Uterus (tissue), 4 donors: ENCODE measurements around the gene BSN. TPM values are rescaled to one million over a fixed set of nuclear protein-coding genes. Genes with fewer than 3 reads are reported as not detected.

Experiments used
- DNase-seq, 2 donors: peaks; one replicate each; pipeline ENCODE4 v3.0.0-alpha.2; 2019 to 2020
- H3K27ac ChIP-seq, 2 donors: fragments of 200-600 bp; sonication (generic); 1 replicate in 1 of 2; 2 replicates in 1 of 2; pipeline ENCODE4 v1.5.1; 2016 to 2018
- H3K27me3 ChIP-seq, 2 donors: fragments of 200-600 bp; sonication (generic); one replicate each; pipeline ENCODE4 v1.5.1; 2018 to 2019; ENCODE audit warnings: control low read depth in 1 of 2
- H3K36me3 ChIP-seq, 2 donors: fragments of 200-600 bp; sonication (generic); one replicate each; pipeline ENCODE4 v1.5.1; 2019; ENCODE audit warnings: control low read depth in 1 of 2
- H3K4me1 ChIP-seq, 2 donors: fragments of 200-600 bp; sonication (generic); one replicate each; pipeline ENCODE4 v1.5.1; 2018 to 2019; ENCODE audit warnings: control low read depth in 1 of 2
- H3K4me3 ChIP-seq, 2 donors: fragments of 200-600 bp; sonication (generic); 1 replicate in 1 of 2; 2 replicates in 1 of 2; pipeline ENCODE4 v1.5.1; 2018 to 2019; ENCODE audit warnings: mild to moderate bottlenecking in 1 of 2
- H3K9me3 ChIP-seq, 2 donors: fragments of 200-600 bp; sonication (generic); one replicate each; pipeline ENCODE4 v1.5.1; 2019; ENCODE audit warnings: control low read depth in 1 of 2
- POLR2A ChIP-seq, 2 donors: fragments of 450-650 bp; IDR thresholded peaks; one replicate each; pipeline ENCODE4 v1.6.1; 2016; ENCODE audit warnings: antibody characterized with exemption in 2 of 2, mild to moderate bottlenecking in 1 of 2, moderate library complexity in 1 of 2
- intact Hi-C: fragments of 100-400 bp; cut with DNase I; formaldehyde crosslinking; loops from one replicate; pipeline ENCODE4 v1.15.1; 2023; ENCODE audit warnings: low total_unique reads
- total RNA-seq, 4 donors: library from RNA; depleted of rRNA in 3 of 4; stranded (reverse); fragments of >200 nt in 3 of 4; gene quantifications; one replicate each; pipeline versions ENCODE4 v1.1.0 to v1.2.4, GENCODE V29; 2014 to 2023
- TF ChIP-seq, protein P1 (sequence below), 4 experiments: fragments of 200-600 bp in 2 of 4; fragments of 450-650 bp in 2 of 4; sonication (generic) in 2 of 4; IDR thresholded peaks; one replicate each; pipeline ENCODE4 v1.5.1; 2016 to 2019; ENCODE audit warnings: antibody characterized with exemption in 4 of 4, mild to moderate bottlenecking in 2 of 4, moderate library complexity in 1 of 4
- donor health status: DM: yes; HTN: yes; CAD: no.

The BSN gene
- total RNA-seq, 4 donors from 2014 or later: 0.29 to 0.95 (median 0.60) TPM

DNA sequence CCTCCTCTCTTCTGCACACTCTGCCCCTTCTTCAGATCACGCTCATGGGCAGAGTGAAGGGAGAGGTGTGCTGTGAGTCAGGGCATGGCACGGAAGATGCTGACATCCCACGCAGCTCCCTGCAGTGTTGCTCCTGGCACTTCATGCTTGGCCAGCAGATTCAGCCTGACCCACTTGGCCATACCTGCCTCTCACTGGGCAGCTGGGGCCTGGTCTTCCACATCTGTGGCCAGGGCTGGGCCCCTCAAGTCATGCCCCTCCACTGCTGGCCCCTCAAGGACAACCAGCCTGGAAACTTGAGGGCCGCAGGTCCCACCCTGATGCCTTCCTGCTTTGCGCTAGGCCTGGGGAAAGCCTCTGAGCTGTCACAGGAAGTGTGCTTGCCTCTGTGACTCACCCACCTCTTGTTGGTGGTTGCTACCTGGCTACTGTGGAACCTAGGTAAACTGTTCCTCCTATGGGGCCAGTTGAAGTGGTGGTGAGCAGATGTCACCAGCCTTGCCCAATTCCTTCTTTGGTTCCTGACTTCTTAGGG lies 48.7 kb downstream of the BSN start:
- H3K27ac ChIP-seq: no peak overlapping the region
- intact Hi-C loops: no loop called here
- TF ChIP-seq, protein P1, sequence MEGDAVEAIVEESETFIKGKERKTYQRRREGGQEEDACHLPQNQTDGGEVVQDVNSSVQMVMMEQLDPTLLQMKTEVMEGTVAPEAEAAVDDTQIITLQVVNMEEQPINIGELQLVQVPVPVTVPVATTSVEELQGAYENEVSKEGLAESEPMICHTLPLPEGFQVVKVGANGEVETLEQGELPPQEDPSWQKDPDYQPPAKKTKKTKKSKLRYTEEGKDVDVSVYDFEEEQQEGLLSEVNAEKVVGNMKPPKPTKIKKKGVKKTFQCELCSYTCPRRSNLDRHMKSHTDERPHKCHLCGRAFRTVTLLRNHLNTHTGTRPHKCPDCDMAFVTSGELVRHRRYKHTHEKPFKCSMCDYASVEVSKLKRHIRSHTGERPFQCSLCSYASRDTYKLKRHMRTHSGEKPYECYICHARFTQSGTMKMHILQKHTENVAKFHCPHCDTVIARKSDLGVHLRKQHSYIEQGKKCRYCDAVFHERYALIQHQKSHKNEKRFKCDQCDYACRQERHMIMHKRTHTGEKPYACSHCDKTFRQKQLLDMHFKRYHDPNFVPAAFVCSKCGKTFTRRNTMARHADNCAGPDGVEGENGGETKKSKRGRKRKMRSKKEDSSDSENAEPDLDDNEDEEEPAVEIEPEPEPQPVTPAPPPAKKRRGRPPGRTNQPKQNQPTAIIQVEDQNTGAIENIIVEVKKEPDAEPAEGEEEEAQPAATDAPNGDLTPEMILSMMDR (IDR thresholded peaks at IDR 0.05): no peak
- TF ChIP-seq POLR2A (IDR thresholded peaks at IDR 0.05): no peak
- no peaks in the 10 kb centered on the region for H3K27me3 ChIP-seq
- no peaks in the 10 kb centered on the region for H3K4me1 ChIP-seq
- H3K36me3 ChIP-seq: no peaks in the 10 kb centered on the region
- H3K4me3 ChIP-seq: no peak overlapping the region
- DNase-seq: no peak
- no peaks in the 10 kb centered on the region for H3K9me3 ChIP-seq

DNA sequence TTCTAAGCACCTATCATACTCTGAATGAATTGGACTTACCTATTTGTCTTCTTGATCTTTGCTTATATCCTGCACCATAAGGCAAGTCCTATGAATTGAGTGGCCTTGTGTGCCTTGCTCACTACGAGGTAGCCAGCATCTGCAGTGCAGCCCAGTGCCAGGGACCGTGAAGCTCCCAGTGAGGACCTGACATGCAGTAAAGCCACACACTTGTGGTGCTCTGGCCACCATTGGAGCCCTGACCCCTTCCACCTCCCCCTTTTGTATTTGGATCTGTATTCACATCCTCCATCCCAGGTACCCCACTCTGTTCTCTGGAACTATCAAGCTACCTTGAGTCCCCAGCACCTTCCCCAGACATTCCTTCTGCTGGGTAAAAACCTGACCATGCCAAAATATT lies 52.1 kb downstream of the BSN start:
- no peak for DNase-seq
- TF ChIP-seq POLR2A (IDR thresholded peaks at IDR 0.05): no peak
- TF ChIP-seq, protein P1 (IDR thresholded peaks at IDR 0.05): no peak
- intact Hi-C loops: no loop called here

GRCh38 chr3:49607105-49607591 lies 52.9 kb downstream of the BSN start:
- no peak for DNase-seq
- H3K9me3 ChIP-seq: no peaks in the 10 kb centered on the region
- intact Hi-C loops: no loop called here
- H3K36me3 ChIP-seq: no peaks in the 10 kb centered on the region
- TF ChIP-seq, protein P1 (IDR thresholded peaks at IDR 0.05): no peak
- TF ChIP-seq POLR2A (IDR thresholded peaks at IDR 0.05): no peak
- H3K27ac ChIP-seq: no peak overlapping the region
- no peak overlapping the region for H3K4me3 ChIP-seq
- H3K27me3 ChIP-seq: no peaks in the 10 kb centered on the region
- no peaks in the 10 kb centered on the region for H3K4me1 ChIP-seq

More for the DNA sequence above, 52.1 kb downstream of the BSN start:
- no peak overlapping the region for H3K27ac ChIP-seq
- H3K27me3 ChIP-seq: no peaks in the 10 kb centered on the region
- H3K4me1 ChIP-seq: no peaks in the 10 kb centered on the region
- no peak overlapping the region for H3K4me3 ChIP-seq
- H3K9me3 ChIP-seq: no peaks in the 10 kb centered on the region
- H3K36me3 ChIP-seq: no peaks in the 10 kb centered on the region

DNA sequence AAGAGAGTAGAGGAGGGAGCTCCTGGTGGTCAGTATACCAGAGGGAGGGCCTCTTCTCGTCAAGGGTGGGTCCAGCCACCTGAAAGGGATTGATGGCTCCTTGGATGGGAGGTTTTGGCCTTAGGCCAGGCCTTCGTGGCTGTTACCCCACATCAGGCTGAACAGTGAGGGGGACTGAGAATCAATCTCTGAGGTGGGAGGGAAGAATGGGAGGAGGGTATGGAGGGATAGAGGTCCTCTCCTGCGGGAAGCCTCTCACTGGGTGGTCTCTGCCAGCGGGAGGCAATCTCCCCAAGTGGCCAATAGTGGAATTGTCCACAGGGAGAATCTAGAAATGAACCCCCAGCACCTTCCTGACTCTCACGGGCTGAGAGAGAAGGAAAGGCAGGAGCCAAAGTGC lies 53.5 kb downstream of the BSN start:
- intact Hi-C loops: no loop called here
- Histone ChIP-seq H3K27ac (no peak overlapping the region), H3K4me3 (no peak overlapping the region), H3K4me1 (no peaks in the 10 kb centered on the region), H3K9me3 (no peaks in the 10 kb centered on the region), H3K27me3 (no peaks in the 10 kb centered on the region), H3K36me3 (no peaks in the 10 kb centered on the region)
- DNase-seq: no peak
- TF ChIP-seq, protein P1 (IDR thresholded peaks at IDR 0.05): no peak
- no peak for TF ChIP-seq POLR2A (IDR thresholded peaks at IDR 0.05)

GRCh38 chr3:49609314-49609713 lies 55.0 kb downstream of the BSN start:
- Histone ChIP-seq H3K27me3 (no peaks in the 10 kb centered on the region), H3K36me3 (no peaks in the 10 kb centered on the region), H3K4me1 (no peaks in the 10 kb centered on the region), H3K4me3 (no peak overlapping the region), H3K27ac (no peak overlapping the region), H3K9me3 (no peaks in the 10 kb centered on the region)
- intact Hi-C loops: no loop called here
- DNase-seq: no peak
- TF ChIP-seq, protein P1 (IDR thresholded peaks at IDR 0.05): no peak
- no peak for TF ChIP-seq POLR2A (IDR thresholded peaks at IDR 0.05)
